Right renal cortex interstitium (tissue), 3 donors: Measurements from ENCODE around the gene NOP10. TPM values are rescaled to one million over a fixed set of nuclear protein-coding genes. Genes with fewer than 3 reads are reported as not detected.
"Not testable (repeated sequence)": the region's sequence is repeated elsewhere in the genome, so short reads cannot be mapped to it uniquely, and the experiment has no call there.

ENCODE experiments used
- DNase-seq, 3 donors: peaks; one replicate each; pipeline ENCODE4 v3.0.0-alpha.2; 2013; ENCODE audit warnings: low read depth in 3 of 3, low spot score in 2 of 3
- polyA plus RNA-seq, 3 donors: library from polyadenylated mRNA; unstranded; fragments of 120-200 nt; gene quantifications; one replicate each; pipeline ENCODE4 v1.2.1, GENCODE V29; 2013; ENCODE audit not compliant: insufficient read length in 3 of 3

The NOP10 gene
- polyA plus RNA-seq = 100 to 1,000 TPM; 133 to 152 (median 149) TPM

DNA sequence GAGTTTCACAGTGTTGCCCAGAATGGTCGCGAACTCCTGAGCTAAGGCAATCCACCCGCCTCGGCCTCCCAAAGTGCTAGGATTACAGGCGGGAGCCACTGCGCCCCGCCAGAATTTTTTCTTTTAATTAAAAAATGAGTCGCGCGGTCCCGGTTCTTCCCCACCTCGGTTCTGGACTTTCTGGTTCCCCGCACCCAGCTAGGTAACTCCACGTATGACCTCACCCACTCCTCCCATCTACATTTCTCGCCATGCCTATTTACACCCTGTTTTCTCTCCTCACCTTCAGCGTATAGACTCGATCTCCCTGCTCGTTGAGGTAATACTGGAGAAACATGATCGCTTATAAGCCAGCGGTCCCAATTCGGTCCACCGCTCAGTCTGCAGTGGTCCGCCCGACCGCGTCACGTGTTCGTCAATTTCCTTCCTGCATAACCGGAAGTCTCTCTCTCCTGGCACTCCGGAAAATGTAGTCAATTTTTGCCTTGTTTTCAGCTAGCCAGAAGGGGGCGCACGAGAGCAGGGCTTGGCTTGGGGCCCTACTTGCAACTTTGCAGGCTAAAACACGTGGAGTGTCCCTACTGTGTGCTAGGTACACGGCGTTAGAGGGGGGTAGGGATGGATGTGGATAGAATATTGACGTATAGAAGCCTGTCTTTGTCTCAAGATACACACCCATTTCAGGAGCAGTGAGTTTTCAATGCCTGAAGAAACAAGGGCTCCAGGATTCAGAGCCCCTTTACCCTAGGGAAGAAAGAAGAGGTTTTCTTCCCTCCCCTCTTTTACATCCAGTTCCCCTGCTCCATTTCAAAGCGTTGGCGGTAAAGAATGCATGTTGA, at the start of gene NOP10, which contains the start of gene NUTM1:
TSS of gene NOP10 (minus strand) at position 400 of the 839 bp plus-strand sequence. CDS start at position 337, 63 bp downstream.
TSS of gene NUTM1 (plus strand) at position 579 of the 839 bp plus-strand sequence. CDS start 382 bp downstream, outside the sequence.
- peak; percentile 80 to 85 (median 82) for DNase-seq

DNA sequence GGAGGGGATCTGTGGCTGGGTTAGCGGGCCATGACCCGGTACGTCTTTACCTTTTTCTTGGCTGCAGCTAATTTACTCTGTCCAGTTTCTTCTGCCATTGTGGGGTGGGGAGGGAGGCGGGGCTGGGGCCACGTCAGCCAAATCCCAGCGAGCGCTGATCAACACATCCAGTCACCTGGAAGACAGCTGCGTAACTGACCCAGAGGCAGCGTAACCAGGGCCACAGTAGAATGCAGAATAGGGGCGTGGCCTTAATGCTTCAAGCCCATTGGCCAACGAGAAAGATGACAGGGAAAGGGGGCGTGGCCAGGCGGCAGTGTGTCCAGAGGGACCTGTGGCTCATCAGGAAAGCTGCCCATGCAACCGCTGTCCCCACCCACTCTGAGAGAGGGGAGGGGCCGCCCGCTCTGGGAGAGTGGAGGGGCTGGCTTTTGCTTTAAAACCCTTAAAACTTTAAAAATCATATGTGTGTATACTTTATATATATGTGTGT, 46.7 kb upstream of the NOP10 start:
- not testable (repeated sequence) for DNase-seq

DNA sequence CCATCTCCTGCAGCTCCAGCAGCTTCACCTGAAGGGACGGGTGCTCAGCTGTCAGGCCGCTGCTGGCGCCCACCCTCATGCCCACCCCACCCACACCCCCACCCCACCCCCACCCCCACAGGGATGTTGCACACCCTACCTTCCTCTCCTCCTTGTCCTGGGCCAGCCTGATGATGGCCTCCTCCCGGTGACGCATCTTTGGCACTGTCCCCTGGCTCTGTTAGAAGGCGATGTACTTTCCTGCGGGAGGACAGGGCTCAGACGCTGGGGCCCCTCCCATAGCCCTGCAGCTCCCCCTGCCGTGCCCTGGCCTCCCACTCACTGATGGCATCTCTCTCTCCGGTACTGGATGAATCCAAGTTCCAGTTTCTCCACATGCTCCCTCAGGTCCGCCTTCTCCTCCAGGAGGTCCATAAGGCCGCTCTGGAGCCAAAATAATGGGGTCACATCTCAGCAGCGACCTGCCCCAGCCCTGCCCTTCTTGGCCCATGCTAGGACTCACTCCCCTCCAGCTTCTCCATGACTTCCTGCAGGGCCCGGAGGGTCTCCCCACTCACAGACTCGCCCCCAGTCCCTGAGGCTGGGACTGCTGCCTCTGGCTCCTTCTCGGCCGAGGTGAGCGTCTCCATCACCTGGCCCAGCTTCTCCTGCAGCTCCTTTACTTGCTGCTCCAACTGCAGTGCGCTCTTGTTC, 39.0 kb upstream of the NOP10 start:
- not testable (repeated sequence) for DNase-seq

DNA sequence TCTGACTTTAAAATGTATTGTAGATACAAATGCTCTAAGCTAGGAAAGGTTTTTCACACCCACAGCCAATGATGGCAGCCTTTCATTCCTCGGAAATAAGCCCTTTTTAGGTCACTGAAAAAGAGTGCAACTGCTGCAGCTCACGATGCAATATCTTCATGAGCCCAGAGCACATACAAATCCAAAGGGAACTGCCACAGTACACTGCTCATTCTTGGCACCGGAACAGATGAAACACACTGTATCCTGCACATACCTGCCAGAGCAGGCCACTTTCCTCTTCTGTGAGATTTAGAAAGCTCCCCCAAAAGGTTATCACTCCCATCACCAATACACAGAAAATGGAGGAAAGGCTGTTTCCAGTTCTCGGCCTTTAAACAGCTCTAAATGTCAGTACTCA, 37.6 kb upstream of the NOP10 start:
- DNase-seq = not testable (repeated sequence)

GRCh38 chr15:34376856-34377255, 33.9 kb upstream of the NOP10 start:
- DNase-seq = no peak

- DNase-seq = not testable (repeated sequence)
Measured at GRCh38 chr15:34375541-34375940, 32.6 kb upstream of the NOP10 start.

GRCh38 chr15:34374816-34375215, 31.9 kb upstream of the NOP10 start:
- no peak for DNase-seq

- DNase-seq = no peak
Measured at GRCh38 chr15:34373951-34374350, 31.0 kb upstream of the NOP10 start.

DNA sequence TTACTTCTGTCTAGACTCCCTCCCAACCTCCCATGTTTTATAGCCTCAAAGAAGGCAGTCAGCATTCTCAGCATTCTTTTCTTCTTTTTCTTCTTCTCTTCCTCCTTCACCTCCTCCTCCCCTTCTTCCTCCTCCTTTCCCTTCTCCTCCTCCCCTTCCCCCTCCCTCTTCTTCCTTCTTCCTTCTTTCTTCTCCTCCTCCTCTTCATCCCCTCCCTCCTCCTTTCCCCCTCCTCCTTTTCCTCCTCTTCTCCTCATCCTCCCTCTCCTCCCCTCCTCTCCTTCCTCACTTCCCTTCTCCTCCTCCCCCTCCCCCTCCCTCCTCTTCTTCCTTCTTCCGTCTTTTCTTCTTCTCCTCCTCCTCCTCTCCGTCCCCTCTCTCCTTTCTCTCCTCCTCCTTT, 27.7 kb upstream of the NOP10 start:
- DNase-seq = no peak

DNA sequence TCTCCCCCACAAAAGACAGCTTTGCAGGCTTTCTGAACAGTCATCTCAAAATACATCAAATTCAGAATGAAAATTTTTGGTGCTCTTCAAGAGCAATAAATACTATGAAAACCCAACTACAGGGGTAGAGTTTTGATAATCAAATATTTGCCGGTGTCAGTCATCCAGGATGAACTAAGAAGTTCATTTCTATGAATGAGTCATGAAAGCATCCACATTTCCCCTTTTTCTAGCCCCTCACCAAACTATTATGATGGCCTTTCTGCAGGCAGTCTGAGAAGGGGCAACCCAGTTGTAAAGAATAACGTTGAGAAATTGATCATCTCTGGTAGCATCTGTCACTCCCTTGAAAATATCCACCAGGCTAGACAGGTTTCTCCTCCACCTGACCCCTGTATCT, 27.2 kb upstream of the NOP10 start:
- DNase-seq = no peak

- DNase-seq = peak; percentile 70 to 74 (median 73)
Measured at GRCh38 chr15:34367101-34368081, 24.5 kb upstream of the NOP10 start, which contains the start of gene LPCAT4. LPCAT4 (minus strand) TSS chr15:34367196; CDS start chr15:34367100, 96 bp downstream.

GRCh38 chr15:34366271-34367065, 23.5 kb upstream of the NOP10 start:
- peak in 1 of 3 donors; percentile 21 for DNase-seq

DNA sequence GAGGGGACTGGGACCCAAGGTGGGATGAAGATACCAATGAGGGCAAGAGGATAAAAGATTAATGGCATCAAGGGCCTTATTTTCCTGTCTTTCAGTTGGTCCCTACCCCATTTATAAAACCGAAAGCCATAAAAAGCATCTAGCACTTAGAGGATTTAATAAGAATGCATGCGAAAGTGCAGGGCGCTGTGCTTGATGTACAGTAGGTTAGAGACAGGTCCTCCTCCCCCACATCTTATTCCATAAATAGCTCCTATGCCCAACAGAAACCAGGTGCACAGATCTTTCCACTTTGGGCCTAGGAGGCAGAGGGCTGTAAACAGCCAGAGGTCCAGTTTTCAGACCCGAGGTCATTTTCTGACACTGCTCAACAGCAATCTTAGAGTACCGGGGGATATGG, 22.9 kb upstream of the NOP10 start:
- DNase-seq = peak in 1 of 3 donors; percentile 18

DNA sequence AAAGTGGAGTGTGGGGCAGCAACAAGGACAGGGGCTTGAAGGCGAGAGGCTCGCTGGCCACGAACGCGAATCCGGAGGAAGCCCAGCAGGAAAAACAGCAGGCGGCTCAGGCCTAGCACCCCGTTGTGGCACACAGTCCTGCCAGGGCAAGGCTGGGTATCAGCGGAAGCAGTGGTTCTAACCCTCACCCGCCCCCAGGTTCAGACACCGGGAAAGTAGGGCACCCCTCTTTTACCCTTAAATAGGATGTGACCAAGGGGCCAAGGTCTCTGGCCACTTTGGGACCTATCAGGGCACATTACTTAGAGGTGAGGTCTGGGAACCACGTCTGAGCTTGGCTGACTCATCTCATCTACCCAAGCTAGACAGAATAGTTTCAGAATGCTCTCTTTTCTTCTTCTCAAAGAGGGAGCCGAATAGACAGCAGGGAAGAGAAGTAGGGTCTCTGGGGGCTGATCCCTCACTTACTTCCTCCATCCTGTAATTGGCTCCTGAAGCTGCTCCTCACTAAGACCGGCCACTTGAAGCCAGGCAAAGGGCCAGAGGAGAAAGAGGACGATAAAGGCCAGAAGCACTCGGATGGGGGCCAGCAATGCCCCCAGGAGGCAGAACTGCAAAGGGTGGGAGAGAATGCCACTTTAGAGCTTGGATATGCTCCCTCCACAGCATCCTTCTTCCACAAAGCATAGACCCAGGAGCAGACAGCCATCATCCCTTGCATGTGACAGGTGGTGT, 22.3 kb upstream of the NOP10 start:
- DNase-seq = no peak

- no peak for DNase-seq
Measured at GRCh38 chr15:34364041-34364440, 21.1 kb upstream of the NOP10 start.

- DNase-seq = no peak
Measured at GRCh38 chr15:34362047-34362773, 19.3 kb upstream of the NOP10 start.

DNA sequence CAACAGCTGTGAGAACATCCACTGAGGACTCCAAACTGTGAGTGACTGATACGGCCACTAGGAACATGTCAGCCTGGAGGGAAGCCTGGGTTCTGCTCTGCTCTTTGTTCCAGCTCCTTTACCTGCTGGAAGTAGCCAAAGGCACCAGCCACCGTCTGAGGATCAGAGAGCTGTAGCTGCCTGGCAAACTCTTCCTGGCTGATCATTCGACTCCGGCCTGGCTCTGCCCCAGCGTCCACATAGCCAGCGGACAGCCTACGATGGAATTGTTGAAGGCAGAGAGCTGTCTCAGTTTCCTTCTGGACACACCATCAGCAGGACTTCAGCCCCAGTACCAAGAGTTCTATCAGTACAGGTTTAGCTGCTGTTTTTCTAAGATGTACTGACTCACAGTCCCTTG, 18.3 kb upstream of the NOP10 start:
- DNase-seq = no peak

- no peak for DNase-seq
Measured at GRCh38 chr15:34360298-34360697, 17.4 kb upstream of the NOP10 start.
